HepG2 (cell line): ENCODE measurements around the gene ELP1. TPM values are rescaled to one million over a fixed set of nuclear protein-coding genes. Genes with fewer than 3 reads are reported as not detected.

ENCODE experiments used
- ATAC-seq: fragments of 200-7000 bp; cut with Tn5 transposase; 3 replicates; pipeline ENCODE4 v1.9.1; 2020; ENCODE audit warnings: mild to moderate bottlenecking, moderate library complexity
- BruUV-seq: library from RNA; stranded (reverse); fragments of 400-500 nt; replicated peaks from 2 replicates; lab custom pipeline; 2021; lab: Mats Ljungman, UMichigan
- CTCF ChIA-PET: fragments of 300-600 bp; formaldehyde crosslinking; extraction: SDS; loops from one replicate; lab custom pipeline; 2021; ENCODE audit warnings: low total read pairs, inconsistent platforms, low intra/inter-chr PET ratio; lab: Yijun Ruan, JAX
- POLR2A ChIA-PET: fragments of 350-600 bp; sonication (Branson Sonifier 250); formaldehyde crosslinking; loops from one replicate; lab custom pipeline; 2020; ENCODE audit warnings: antibody characterized with exemption, inconsistent platforms; lab: Yijun Ruan, JAX
- DNase-seq: peaks from one replicate; pipeline ENCODE4 v3.0.0-alpha.2; 2015; ENCODE audit warnings: low spot score
- FAIRE-seq: peaks from 3 replicates; lab custom pipeline; 2011; peaks lifted over from hg19 to GRCh38; lab: Jason Lieb, UNC
- H2AFZ ChIP-seq: one replicate; pipeline ENCODE4 v1.6.1; 2011; ENCODE audit warnings: low read length, inconsistent platforms
- H3K27ac ChIP-seq: fragments of 300-600 bp; 3 replicates; pipeline ENCODE4 v1.8.0; 2011; ENCODE audit warnings: mixed run types, mild to moderate bottlenecking, mixed read lengths, low read length, inconsistent platforms; ENCODE audit not compliant: insufficient read depth; ENCODE audit errors: extremely low read length
- H3K27me3 ChIP-seq, 2 experiments: fragments of 200-600 bp in 1 of 2; 2 replicates in 1 of 2; 3 replicates in 1 of 2; pipeline versions ENCODE4 v1.6.0 to v1.8.0; 2011; ENCODE audit warnings: low read length in 2 of 2, mild to moderate bottlenecking in 2 of 2, moderate library complexity in 2 of 2, inconsistent platforms in 1 of 2; ENCODE audit not compliant: insufficient read depth in 2 of 2, control insufficient read depth in 1 of 2
- H3K36me3 ChIP-seq, 2 experiments: fragments of 200-600 bp in 1 of 2; replicated peaks in 1 of 2; 2 replicates in 1 of 2; 3 replicates in 1 of 2; pipeline versions ENCODE4 v1.5.1 to v1.8.0; 2011; ENCODE audit warnings: low read length in 2 of 2, inconsistent platforms in 1 of 2; ENCODE audit not compliant: insufficient read depth in 2 of 2, control insufficient read depth in 1 of 2
- H3K4me1 ChIP-seq: 2 replicates; pipeline ENCODE4 v1.5.1; 2012; ENCODE audit warnings: low read length, inconsistent platforms; ENCODE audit not compliant: insufficient read depth
- H3K4me2 ChIP-seq: 2 replicates; pipeline ENCODE4 v1.6.0; 2011; ENCODE audit warnings: low read depth, low read length, inconsistent platforms
- H3K4me3 ChIP-seq, 3 experiments: fragments of 200-600 bp in 1 of 3; sonication (generic), shearing (Covaris generic) in 1 of 3; replicated peaks in 1 of 3; 2 replicates each; pipeline ENCODE4 v1.5.1; 2011 to 2016; ENCODE audit warnings: low read length in 3 of 3, inconsistent platforms in 2 of 3, low read depth in 2 of 3, mild to moderate bottlenecking in 2 of 3, control low read depth in 1 of 3, mixed read lengths in 1 of 3; ENCODE audit not compliant: insufficient read depth in 1 of 3
- H3K79me2 ChIP-seq: one replicate; pipeline ENCODE4 v1.6.1; 2011; ENCODE audit warnings: low read length, inconsistent platforms; ENCODE audit not compliant: insufficient read depth
- H3K9ac ChIP-seq: 2 replicates; pipeline ENCODE4 v1.6.0; 2011; ENCODE audit warnings: mild to moderate bottlenecking, low read depth, low read length, inconsistent platforms; ENCODE audit not compliant: insufficient read depth
- H3K9me3 ChIP-seq: 2 replicates; pipeline ENCODE4 v1.5.1; 2012; ENCODE audit warnings: mild to moderate bottlenecking, low read length
- H4K20me1 ChIP-seq: 2 replicates; pipeline ENCODE4 v1.6.0; 2011; ENCODE audit warnings: inconsistent platforms, mild to moderate bottlenecking, low read length, moderate library complexity; ENCODE audit not compliant: insufficient read depth
- ESRRA ChIP-seq: sonication (generic); formaldehyde crosslinking; IDR thresholded peaks from 2 replicates; pipeline ENCODE4 v1.5.1; 2020; ENCODE audit warnings: mild to moderate bottlenecking, low read depth, missing genetic modification reagents
- SMYD3 ChIP-seq: sonication (generic); formaldehyde crosslinking; IDR thresholded peaks from 2 replicates; pipeline ENCODE4 v1.8.1; 2023; ENCODE audit warnings: mild to moderate bottlenecking, missing genetic modification reagents
- SRSF9 ChIP-seq: fragments of 200-400 bp; formaldehyde crosslinking; IDR thresholded peaks from 2 replicates; pipeline ENCODE4 v1.6.1; 2018; ENCODE audit warnings: borderline replicate concordance, mild to moderate bottlenecking, low read depth, low read length; ENCODE audit not compliant: insufficient read depth, poor library complexity, severe bottlenecking
- ZBTB38 ChIP-seq: sonication (generic); formaldehyde crosslinking; IDR thresholded peaks from 2 replicates; pipeline ENCODE4 v1.5.1; 2020; ENCODE audit warnings: mild to moderate bottlenecking, missing genetic modification reagents
- ZNF549 ChIP-seq: sonication (generic); formaldehyde crosslinking; IDR thresholded peaks from 2 replicates; pipeline ENCODE4 v1.5.0; 2020; ENCODE audit warnings: missing genetic modification reagents
- ZNF737 ChIP-seq: sonication (generic); formaldehyde crosslinking; IDR thresholded peaks from 2 replicates; pipeline ENCODE4 v1.5.0; 2020; ENCODE audit warnings: missing genetic modification reagents, mild to moderate bottlenecking, borderline replicate concordance
- ZSCAN20 ChIP-seq: sonication (generic); formaldehyde crosslinking; IDR thresholded peaks from 2 replicates; pipeline ENCODE4 v1.4.0; 2020; ENCODE audit warnings: missing genetic modification reagents, mild to moderate bottlenecking, borderline replicate concordance
- WGBS: methylation state at CpG from one replicate; pipeline ENCODE4 v1.1.6; 2017; ENCODE audit warnings: low lambda C conversion rate; 5-methylcytosine and 5-hydroxymethylcytosine counted together
- in situ Hi-C: cut with HindIII; loops from 2 replicates; pipeline ENCODE4 v1.10.0; 2017; ENCODE audit warnings: low pct_unique_long_range_greater_than_20kb; ENCODE audit not compliant: extremely low pct_ligation_motif_present
- intact Hi-C: fragments of 100-400 bp; cut with micrococcal nuclease; formaldehyde crosslinking; loops from one replicate; pipeline ENCODE4 v1.10.0; 2022; ENCODE audit not compliant: unreplicated experiment
- polyA plus RNA-seq, 8 experiments: library from polyadenylated mRNA; depleted of rRNA in 3 of 8; stranded (reverse) in 7 of 8; unstranded in 1 of 8; fragments of >200 nt; fragmentation: Illumina TruSeq in 4 of 8; extraction: Trizol in 4 of 8; gene quantifications; 2 replicates each; pipeline versions ENCODE4 v1.2.1 to v1.2.3, GENCODE V29; 2011 to 2016; ENCODE audit warnings: low read depth in 4 of 8, missing spikeins in 1 of 8, mixed read lengths in 1 of 8; ENCODE audit not compliant: insufficient read depth in 1 of 8
- total RNA-seq, 5 experiments: library from RNA; depleted of rRNA; stranded (reverse); fragments of >200 nt; fragmentation: Illumina TruSeq; extraction: Trizol; gene quantifications; 2 replicates each; pipeline ENCODE4 v1.2.3, GENCODE V29; 2016; ENCODE audit warnings: low read depth in 1 of 5
- TF ChIP-seq, protein P1 (sequence below): sonication (generic); formaldehyde crosslinking; IDR thresholded peaks from 2 replicates; pipeline ENCODE4 v1.4.0; 2020; ENCODE audit warnings: mild to moderate bottlenecking, missing genetic modification reagents
- TF ChIP-seq, protein P2 (sequence below): sonication (generic); formaldehyde crosslinking; IDR thresholded peaks from 2 replicates; pipeline ENCODE4 v1.5.0; 2020; ENCODE audit warnings: mild to moderate bottlenecking, missing genetic modification reagents, borderline replicate concordance
- TF ChIP-seq, protein P3 (sequence below): sonication (generic); formaldehyde crosslinking; IDR thresholded peaks from 2 replicates; pipeline ENCODE4 v1.4.0; 2020; ENCODE audit warnings: missing genetic modification reagents

The ELP1 gene
- total and polyA plus RNA-seq, 2 of the 13 experiments (the other 11 are each of a cell fraction or from before 2014, with no cell fraction given) = 157 to 275 TPM

DNA sequence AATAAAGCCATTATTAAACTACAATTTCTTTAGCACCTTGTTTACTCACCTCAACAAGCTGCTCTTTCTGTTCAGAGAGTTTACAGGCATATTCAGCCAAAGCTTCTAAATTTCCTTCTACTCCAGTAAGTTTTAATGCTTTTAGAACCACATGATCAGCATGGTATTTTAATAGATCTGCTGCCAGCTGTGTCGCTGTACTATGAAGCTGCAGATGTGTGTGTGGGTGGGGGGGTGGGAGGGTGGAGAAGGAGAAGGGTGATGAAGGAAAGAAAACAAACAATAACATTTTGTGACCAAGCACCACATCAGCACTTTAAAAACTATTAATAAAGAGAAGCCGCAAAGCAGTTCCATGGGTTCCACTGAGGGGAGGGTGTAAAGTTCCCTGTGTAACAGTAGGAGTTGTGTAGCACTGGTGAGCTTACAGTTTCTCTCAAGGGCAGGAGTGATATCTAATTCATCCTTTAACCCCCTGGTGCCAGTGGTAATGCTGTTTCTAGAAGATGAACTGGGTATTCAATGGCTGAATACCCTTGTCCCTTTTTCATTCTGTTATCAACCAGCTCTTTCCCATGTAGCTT lies 38.8 kb upstream of the ELP1 start:
- intact Hi-C loops (no loop called here), in situ Hi-C loops (no loop called here)
- H3K4me3 ChIP-seq = no peak overlapping the region
- H3K27me3 ChIP-seq = no peaks in the 10 kb centered on the region
- WGBS = 94% methylated on average over 2 of the region's 2 CpGs
- H2AFZ ChIP-seq = no peak overlapping the region
- H3K36me3 ChIP-seq = peaks cover 3 to 32% of the 10 kb centered on the region in 2 experiments; a peak in 2 of 5 replicates
- no peak overlapping the region for H3K27ac ChIP-seq
- DNase-seq = no peak
- H3K9me3 ChIP-seq = no peaks in the 10 kb centered on the region
- no peaks in the 10 kb centered on the region for H3K4me1 ChIP-seq
- no peak for FAIRE-seq
- ATAC-seq = no peak
- no peak overlapping the region for H3K9ac ChIP-seq
- H3K4me2 ChIP-seq = no peak overlapping the region
- no TSS peak for BruUV-seq
- TF ChIP-seq, protein P1, sequence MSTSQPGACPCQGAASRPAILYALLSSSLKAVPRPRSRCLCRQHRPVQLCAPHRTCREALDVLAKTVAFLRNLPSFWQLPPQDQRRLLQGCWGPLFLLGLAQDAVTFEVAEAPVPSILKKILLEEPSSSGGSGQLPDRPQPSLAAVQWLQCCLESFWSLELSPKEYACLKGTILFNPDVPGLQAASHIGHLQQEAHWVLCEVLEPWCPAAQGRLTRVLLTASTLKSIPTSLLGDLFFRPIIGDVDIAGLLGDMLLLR = no peak
- TF ChIP-seq SMYD3 (CRISPR knock-in tag) (no peak), ZNF549 (no peak), ZNF737 (CRISPR knock-in tag) (no peak), ZSCAN20 (no peak), SRSF9 (no peak), ZBTB38 (CRISPR knock-in tag) (no peak), ESRRA (CRISPR knock-in tag) (no peak)
- TF ChIP-seq, protein P2, sequence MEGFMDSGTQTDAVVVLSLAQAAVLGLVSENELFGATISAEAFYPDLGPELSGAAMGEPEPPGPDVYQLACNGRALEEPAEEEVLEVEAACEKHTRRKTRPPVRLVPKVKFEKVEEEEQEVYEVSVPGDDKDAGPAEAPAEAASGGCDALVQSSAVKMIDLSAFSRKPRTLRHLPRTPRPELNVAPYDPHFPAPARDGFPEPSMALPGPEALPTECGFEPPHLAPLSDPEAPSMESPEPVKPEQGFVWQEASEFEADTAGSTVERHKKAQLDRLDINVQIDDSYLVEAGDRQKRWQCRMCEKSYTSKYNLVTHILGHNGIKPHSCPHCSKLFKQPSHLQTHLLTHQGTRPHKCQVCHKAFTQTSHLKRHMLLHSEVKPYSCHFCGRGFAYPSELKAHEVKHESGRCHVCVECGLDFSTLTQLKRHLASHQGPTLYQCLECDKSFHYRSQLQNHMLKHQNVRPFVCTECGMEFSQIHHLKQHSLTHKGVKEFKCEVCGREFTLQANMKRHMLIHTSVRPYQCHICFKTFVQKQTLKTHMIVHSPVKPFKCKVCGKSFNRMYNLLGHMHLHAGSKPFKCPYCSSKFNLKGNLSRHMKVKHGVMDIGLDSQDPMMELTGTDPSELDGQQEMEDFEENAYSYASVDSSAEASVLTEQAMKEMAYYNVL = no peak
- TF ChIP-seq, protein P3, sequence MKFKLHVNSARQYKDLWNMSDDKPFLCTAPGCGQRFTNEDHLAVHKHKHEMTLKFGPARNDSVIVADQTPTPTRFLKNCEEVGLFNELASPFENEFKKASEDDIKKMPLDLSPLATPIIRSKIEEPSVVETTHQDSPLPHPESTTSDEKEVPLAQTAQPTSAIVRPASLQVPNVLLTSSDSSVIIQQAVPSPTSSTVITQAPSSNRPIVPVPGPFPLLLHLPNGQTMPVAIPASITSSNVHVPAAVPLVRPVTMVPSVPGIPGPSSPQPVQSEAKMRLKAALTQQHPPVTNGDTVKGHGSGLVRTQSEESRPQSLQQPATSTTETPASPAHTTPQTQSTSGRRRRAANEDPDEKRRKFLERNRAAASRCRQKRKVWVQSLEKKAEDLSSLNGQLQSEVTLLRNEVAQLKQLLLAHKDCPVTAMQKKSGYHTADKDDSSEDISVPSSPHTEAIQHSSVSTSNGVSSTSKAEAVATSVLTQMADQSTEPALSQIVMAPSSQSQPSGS (CRISPR knock-in tag) = no peak
- POLR2A ChIA-PET = no interaction called here
- H3K79me2 ChIP-seq = no peaks in the 10 kb centered on the region
- CTCF ChIA-PET = no interaction called here
- no peaks in the 10 kb centered on the region for H4K20me1 ChIP-seq
